HG02938 (cell line): ENCODE data around the gene MLLT6.

Experiments
- ATAC-seq: cut with Tn5 transposase; IDR thresholded peaks from one replicate; pipeline ENCODE4 v1.9.1; 2021; ENCODE audit warnings: mild to moderate bottlenecking, moderate library complexity; ENCODE audit not compliant: unreplicated experiment

The MLLT6 gene

GRCh38 chr17:38741461-38741860 lies 36.4 kb downstream of the MLLT6 start:
- no peak for ATAC-seq

- ATAC-seq = no peak
Observed at GRCh38 chr17:38741921-38742410, 36.9 kb downstream of the MLLT6 start.

- no peak for ATAC-seq
Observed at GRCh38 chr17:38742411-38743308, 37.6 kb downstream of the MLLT6 start.

- ATAC-seq = no peak
Observed at GRCh38 chr17:38743556-38744171, 38.6 kb downstream of the MLLT6 start.

GRCh38 chr17:38745545-38745944 lies 40.5 kb downstream of the MLLT6 start:
- ATAC-seq = no peak

- no peak for ATAC-seq
Observed at GRCh38 chr17:38746004-38746848, 41.2 kb downstream of the MLLT6 start.

GRCh38 chr17:38746849-38747462 lies 41.9 kb downstream of the MLLT6 start:
- no peak for ATAC-seq

- ATAC-seq = no peak
Observed at GRCh38 chr17:38747463-38748148, 42.5 kb downstream of the MLLT6 start.

- no peak for ATAC-seq
Observed at GRCh38 chr17:38748149-38748891, 43.2 kb downstream of the MLLT6 start, which contains the start of gene PCGF2. Gene PCGF2, minus strand, starts transcription at chr17:38748336. Its CDS starts 7,934 bp downstream, at chr17:38740402.

GRCh38 chr17:38748892-38749222 lies 43.8 kb downstream of the MLLT6 start:
- no peak for ATAC-seq

GRCh38 chr17:38749223-38750043 lies 44.4 kb downstream of the MLLT6 start:
- ATAC-seq = no peak

- no peak for ATAC-seq
Observed at GRCh38 chr17:38750044-38750311, 44.9 kb downstream of the MLLT6 start.

GRCh38 chr17:38750312-38751121 lies 45.4 kb downstream of the MLLT6 start:
- ATAC-seq = no peak

- ATAC-seq = no peak
Observed at GRCh38 chr17:38751144-38751807, 46.2 kb downstream of the MLLT6 start.

GRCh38 chr17:38751808-38752307 lies 46.8 kb downstream of the MLLT6 start:
- ATAC-seq = no peak

GRCh38 chr17:38752308-38753070 lies 47.4 kb downstream of the MLLT6 start, which contains the start of gene PSMB3:
Gene PSMB3, plus strand, starts transcription at chr17:38752741. Its CDS starts 86 bp downstream, at chr17:38752827.
- peak; percentile 81 for ATAC-seq
